Gastrocnemius medialis (tissue), 4 donors: Measurements from ENCODE around the gene AKAP8L.

Experiments used
- POLR2A ChIP-seq, 2 donors: fragments of 450-650 bp; IDR thresholded peaks; one replicate each; pipeline ENCODE4 v1.6.1; 2017; ENCODE audit warnings: antibody characterized with exemption in 2 of 2, mild to moderate bottlenecking in 2 of 2, moderate library complexity in 2 of 2
- TF ChIP-seq, protein P1 (sequence below), 5 experiments: fragments of 450-650 bp in 3 of 5; fragments of 200-600 bp in 2 of 5; sonication (generic) in 2 of 5; IDR thresholded peaks in 4 of 5; conservative IDR thresholded peaks in 1 of 5; 1 replicate in 4 of 5; 2 replicates in 1 of 5; pipeline ENCODE4 v1.5.1; 2016 to 2019; ENCODE audit warnings: antibody characterized with exemption in 5 of 5, mild to moderate bottlenecking in 3 of 5, moderate library complexity in 3 of 5

- TF ChIP-seq, protein P1, sequence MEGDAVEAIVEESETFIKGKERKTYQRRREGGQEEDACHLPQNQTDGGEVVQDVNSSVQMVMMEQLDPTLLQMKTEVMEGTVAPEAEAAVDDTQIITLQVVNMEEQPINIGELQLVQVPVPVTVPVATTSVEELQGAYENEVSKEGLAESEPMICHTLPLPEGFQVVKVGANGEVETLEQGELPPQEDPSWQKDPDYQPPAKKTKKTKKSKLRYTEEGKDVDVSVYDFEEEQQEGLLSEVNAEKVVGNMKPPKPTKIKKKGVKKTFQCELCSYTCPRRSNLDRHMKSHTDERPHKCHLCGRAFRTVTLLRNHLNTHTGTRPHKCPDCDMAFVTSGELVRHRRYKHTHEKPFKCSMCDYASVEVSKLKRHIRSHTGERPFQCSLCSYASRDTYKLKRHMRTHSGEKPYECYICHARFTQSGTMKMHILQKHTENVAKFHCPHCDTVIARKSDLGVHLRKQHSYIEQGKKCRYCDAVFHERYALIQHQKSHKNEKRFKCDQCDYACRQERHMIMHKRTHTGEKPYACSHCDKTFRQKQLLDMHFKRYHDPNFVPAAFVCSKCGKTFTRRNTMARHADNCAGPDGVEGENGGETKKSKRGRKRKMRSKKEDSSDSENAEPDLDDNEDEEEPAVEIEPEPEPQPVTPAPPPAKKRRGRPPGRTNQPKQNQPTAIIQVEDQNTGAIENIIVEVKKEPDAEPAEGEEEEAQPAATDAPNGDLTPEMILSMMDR (IDR thresholded peaks at IDR 0.05 in 4 of 5, conservative IDR thresholded peaks at IDR 0.05 in 1 of 5) = no peak
- TF ChIP-seq POLR2A (IDR thresholded peaks at IDR 0.05) = no peak
These were observed 24.4 kb downstream of the AKAP8L start for GRCh38 chr19:15394426-15394825.
